ENCODE measurements around the gene PER1. TPM values are rescaled to one million over a fixed set of nuclear protein-coding genes. Genes with fewer than 3 reads are reported as not detected.

Gene PER1
- total and polyA plus RNA-seq, 10 of the 15 experiments (the other 5 are each of a cell fraction or from before 2014, with no cell fraction given): 0.02 to 25.1 (median 5.4) TPM

GRCh38 chr17:8176197-8176940 is 24.2 kb upstream of the PER1 start, which contains the start of gene TMEM107:
TSS of gene TMEM107 (minus strand) at chr17:8176380. CDS start at chr17:8176286, 94 bp downstream.
- Histone ChIP-seq H3K27ac (ENCODE audit: control insufficient read depth, insufficient read depth) (peak within 1 kb of the TSS; percentile 61), H3K4me3 (peak within 1 kb of the TSS; percentile 93), H3K9me3 (replicated peaks; ENCODE audit: control insufficient read depth, insufficient read depth, low read length) (no peaks in the 10 kb centered on the region), H3K36me3 (ENCODE audit: control insufficient read depth in 2 of 2, insufficient read depth in 2 of 2, low read length in 1 of 2) (no peaks in the 10 kb centered on the region), H3K9ac (ENCODE audit: control insufficient read depth, insufficient read depth, low read length) (peak within 1 kb of the TSS; percentile 67), H3K4me1 (ENCODE audit: control insufficient read depth, insufficient read depth, low read length) (peaks cover 14% of the 10 kb centered on the region), H4K20me1 (ENCODE audit: control insufficient read depth, insufficient read depth) (no peaks in the 10 kb centered on the region), H3K27me3 (replicated peaks in 1 of 2; ENCODE audit: control insufficient read depth in 2 of 2, insufficient read depth in 2 of 2, low read length in 1 of 2) (no peaks in the 10 kb centered on the region), H3K4me2 (ENCODE audit: control insufficient read depth, insufficient read depth) (peak within 1 kb of the TSS; percentile 70), H2AFZ (ENCODE audit: control insufficient read depth, low read depth, low read length) (peak within 1 kb of the TSS; percentile 83), H3K79me2 (ENCODE audit: control insufficient read depth, insufficient read depth, low read length) (peaks cover 3% of the 10 kb centered on the region; the same call in 1 of the 2 replicates)
- ChIA-PET POLR2A (interaction anchor here (0.6 to 2.8 kb wide), 7 partner anchors 11 to 311 kb away, joined by 3 to 26 read pairs (median 3); partner anchors contain the start of gene CTC1), RAD21 (ENCODE audit: unreplicated experiment) (interaction anchor here (0.7 to 2.5 kb wide), 6 partner anchors 9 to 50 kb away, joined by 3 to 13 read pairs (median 4); partner anchors contain the start of gene BORCS6), CTCF (interaction anchor here (0.6 to 1.7 kb wide), 5 partner anchors 15 to 85 kb away, joined by 3 to 8 read pairs (median 3); partner anchors contain the start of gene HES7), SMC1A (ENCODE audit: uncharacterized antibody, unreplicated experiment) (interaction anchor here (0.5 to 1.1 kb wide), 3 partner anchors 10 to 118 kb away, joined by 3 read pairs; partner anchors contain the start of gene SLC25A35)
- WGBS (ENCODE audit: insufficient coverage, insufficient replicate concordance, low lambda C conversion rate, missing lambda C conversion rate): under 1% methylated on average over 53 of the region's 56 CpGs
- ATAC-seq: peak; percentile 73
- BruUV-seq (replicated peaks): TSS peak; percentile 66
- in situ Hi-C loops (cut with MboI): no loop called here
- peak; percentile 27 for FAIRE-seq
- intact Hi-C loops (cut with micrococcal nuclease; ENCODE audit: unreplicated experiment): no loop called here
- peak; percentile 69 for DNase-seq (ENCODE audit: low read depth, low spot score)
- no peak for TF ChIP-seq EZH2 (IDR thresholded peaks at IDR 0.05; ENCODE audit: borderline replicate concordance, control insufficient read depth, low read depth, low read length)
- TF ChIP-seq E4F1 (IDR thresholded peaks at IDR 0.05; ENCODE audit: borderline replicate concordance, partially characterized antibody): no peak
- no peak for TF ChIP-seq HCFC1 (IDR thresholded peaks at IDR 0.05; ENCODE audit: low read length)
- peak; percentile 64 for TF ChIP-seq E2F4 (IDR thresholded peaks at IDR 0.05; ENCODE audit: low read depth, low read length)
- TF ChIP-seq CHD2 (IDR thresholded peaks at IDR 0.05; ENCODE audit: borderline replicate concordance, low read depth, low read length): peak; percentile 97
- TF ChIP-seq SIN3A (IDR thresholded peaks at IDR 0.05; ENCODE audit: low read depth, low read length): peak; percentile 66; the same call in 1 of the 2 replicates
- TF ChIP-seq FOS (IDR thresholded peaks at IDR 0.05; ENCODE audit: borderline replicate concordance, extremely low read depth, insufficient read length): no peak
- TF ChIP-seq IRF3 (IDR thresholded peaks at IDR 0.05): no peak
- 0 out of 2 replicates have a peak, but pooled peaks have one; percentile 28 for TF ChIP-seq POLR2AphosphoS5 (IDR thresholded peaks at IDR 0.05; ENCODE audit: low read length)
- no peak for TF ChIP-seq MYB (IDR thresholded peaks at IDR 0.05; ENCODE audit: borderline replicate concordance, low read depth, low read length)
- no peak for TF ChIP-seq FOXK2 (IDR thresholded peaks at IDR 0.05)
- TF ChIP-seq SRF (IDR thresholded peaks at IDR 0.05; ENCODE audit: low read depth in 2 of 2, low read length in 2 of 2): no peak
- 0 out of 2 replicates have a peak, but pooled peaks have one; percentile 13 for TF ChIP-seq MTA2 (IDR thresholded peaks at IDR 0.05; ENCODE audit: low read depth)
- TF ChIP-seq IKZF1 (conservative IDR thresholded peaks at IDR 0.05): peak; percentile 62; the same call in 1 of the 2 replicates
- no peak for TF ChIP-seq NFIC (IDR thresholded peaks at IDR 0.05; ENCODE audit: low read depth, low read length)
- TF ChIP-seq RUNX3 (IDR thresholded peaks at IDR 0.05; ENCODE audit: low read length): peak; percentile 34; the same call in 1 of the 2 replicates
- no peak for TF ChIP-seq ELK1 (IDR thresholded peaks at IDR 0.05; ENCODE audit: low read depth, low read length)
- TF ChIP-seq BRCA1 (IDR thresholded peaks at IDR 0.05; ENCODE audit: low read depth, low read length): peak; percentile 75
